H9 (cell line): Measurements from ENCODE around the gene LTBP2. TPM values are rescaled to one million over a fixed set of nuclear protein-coding genes. Genes with fewer than 3 reads are reported as not detected.

ENCODE experiments used
- DNase-seq: peaks from one replicate; pipeline ENCODE4 v3.0.0-alpha.2; 2017
- H2AFZ ChIP-seq: one replicate; pipeline ENCODE4 v1.6.1; 2013; ENCODE audit warnings: mild to moderate bottlenecking, low read length, control low read depth, moderate library complexity
- H2AK5ac ChIP-seq: 2 replicates; pipeline ENCODE4 v1.6.1; 2013; ENCODE audit warnings: low read length, control low read depth, mixed read lengths; ENCODE audit not compliant: insufficient read length
- H2BK120ac ChIP-seq: one replicate; pipeline ENCODE4 v1.6.1; 2013; ENCODE audit warnings: low read depth, mild to moderate bottlenecking, low read length, control low read depth, inconsistent platforms; ENCODE audit not compliant: poor library complexity, severe bottlenecking
- H2BK12ac ChIP-seq: 2 replicates; pipeline ENCODE4 v1.6.1; 2013; ENCODE audit warnings: low read length, control low read depth, mixed read lengths, low read depth; ENCODE audit not compliant: insufficient read length
- H2BK15ac ChIP-seq: 2 replicates; pipeline ENCODE4 v1.6.1; 2013; ENCODE audit warnings: low read depth, low read length, control low read depth
- H2BK20ac ChIP-seq: one replicate; pipeline ENCODE4 v1.6.1; 2013; ENCODE audit warnings: low read depth, mild to moderate bottlenecking, low read length, control low read depth, inconsistent platforms; ENCODE audit not compliant: poor library complexity, severe bottlenecking
- H2BK5ac ChIP-seq: 2 replicates; pipeline ENCODE4 v1.6.1; 2013; ENCODE audit warnings: low read length, control low read depth, mixed read lengths; ENCODE audit not compliant: insufficient read length
- H3K14ac ChIP-seq: 2 replicates; pipeline ENCODE4 v1.6.1; 2013; ENCODE audit warnings: low read length, control low read depth; ENCODE audit not compliant: insufficient read depth
- H3K18ac ChIP-seq: 2 replicates; pipeline ENCODE4 v1.6.1; 2013; ENCODE audit warnings: low read depth, mild to moderate bottlenecking, mixed read lengths, low read length, control low read depth; ENCODE audit not compliant: insufficient read length
- H3K23ac ChIP-seq: 2 replicates; pipeline ENCODE4 v1.6.1; 2013; ENCODE audit warnings: low read length, control low read depth, mixed read lengths, low read depth; ENCODE audit not compliant: insufficient read length
- H3K23me2 ChIP-seq: 2 replicates; pipeline ENCODE4 v1.6.1; 2013; ENCODE audit warnings: low read depth, mild to moderate bottlenecking, mixed read lengths, low read length, control low read depth; ENCODE audit not compliant: insufficient read length, poor library complexity, severe bottlenecking
- H3K27ac ChIP-seq: 2 replicates; pipeline ENCODE4 v1.5.1; 2013; ENCODE audit warnings: low read length, control low read depth, mixed read lengths, low read depth; ENCODE audit not compliant: insufficient read length
- H3K27me3 ChIP-seq: 2 replicates; pipeline ENCODE4 v1.6.1; 2013; ENCODE audit warnings: low read length, control low read depth, inconsistent platforms; ENCODE audit not compliant: insufficient read depth
- H3K4ac ChIP-seq: 2 replicates; pipeline ENCODE4 v1.6.1; 2013; ENCODE audit warnings: low read depth, mild to moderate bottlenecking, control low read depth, inconsistent platforms, low read length, moderate library complexity
- H3K4me1 ChIP-seq: 2 replicates; pipeline ENCODE4 v1.6.1; 2013; ENCODE audit warnings: low read length, control low read depth, inconsistent platforms; ENCODE audit not compliant: insufficient read depth
- H3K4me2 ChIP-seq: 2 replicates; pipeline ENCODE4 v1.6.1; 2013; ENCODE audit warnings: low read length, control low read depth, mixed read lengths; ENCODE audit not compliant: insufficient read length, insufficient read depth
- H3K56ac ChIP-seq: 2 replicates; pipeline ENCODE4 v1.6.1; 2013; ENCODE audit warnings: low read depth, mild to moderate bottlenecking, mixed read lengths, low read length, control low read depth; ENCODE audit not compliant: insufficient read length
- H3K79me1 ChIP-seq: 2 replicates; pipeline ENCODE4 v1.6.1; 2013; ENCODE audit warnings: low read depth, mild to moderate bottlenecking, moderate library complexity, low read length, control low read depth, inconsistent platforms; ENCODE audit not compliant: insufficient read depth, poor library complexity, severe bottlenecking
- H3K79me2 ChIP-seq: 2 replicates; pipeline ENCODE4 v1.6.1; 2013; ENCODE audit warnings: low read length, control low read depth, inconsistent platforms; ENCODE audit not compliant: insufficient read depth
- H3K9ac ChIP-seq: 2 replicates; pipeline ENCODE4 v1.6.1; 2013; ENCODE audit warnings: low read length, control low read depth, mixed read lengths; ENCODE audit not compliant: insufficient read length; ENCODE audit errors: extremely low read depth
- H3K9me3 ChIP-seq: one replicate; pipeline ENCODE4 v1.6.1; 2013; ENCODE audit warnings: low read depth, low read length, inconsistent platforms; ENCODE audit not compliant: control insufficient read depth
- H3T11ph ChIP-seq: one replicate; pipeline ENCODE4 v1.6.1; 2013; ENCODE audit warnings: mild to moderate bottlenecking, low read length, control low read depth, inconsistent platforms
- H4K20me1 ChIP-seq: one replicate; pipeline ENCODE4 v1.6.1; 2013; ENCODE audit not compliant: control insufficient read depth, insufficient read length, insufficient read depth
- H4K5ac ChIP-seq: 2 replicates; pipeline ENCODE4 v1.6.1; 2013; ENCODE audit warnings: low read depth, mild to moderate bottlenecking, mixed read lengths, low read length, control low read depth; ENCODE audit not compliant: insufficient read length
- H4K8ac ChIP-seq: replicated peaks from 2 replicates; pipeline ENCODE4 v1.6.1; 2013; ENCODE audit warnings: low read length, control low read depth, mixed read lengths, low read depth; ENCODE audit not compliant: insufficient read length
- H4K91ac ChIP-seq: 2 replicates; pipeline ENCODE4 v1.6.1; 2013; ENCODE audit warnings: low read depth, mild to moderate bottlenecking, moderate library complexity, mixed read lengths, low read length, control low read depth; ENCODE audit not compliant: insufficient read length
- H3K27ac Mint-ChIP-seq, 3 experiments: 2 replicates in 2 of 3; 3 replicates in 1 of 3; pipeline ENCODE4 v1.8.0; 2020 to 2021; ENCODE audit warnings: mixed read lengths in 3 of 3, mild to moderate bottlenecking in 1 of 3, moderate library complexity in 1 of 3
- H3K27me3 Mint-ChIP-seq: 2 replicates; pipeline ENCODE4 v1.8.0; 2021; ENCODE audit warnings: low read depth, mild to moderate bottlenecking, moderate library complexity, mixed read lengths
- H3K36me3 Mint-ChIP-seq, 3 experiments: 2 replicates in 2 of 3; 3 replicates in 1 of 3; pipeline ENCODE4 v1.8.0; 2020 to 2021; ENCODE audit warnings: low read depth in 3 of 3, mixed read lengths in 3 of 3; ENCODE audit not compliant: insufficient read depth in 1 of 3
- H3K4me1 Mint-ChIP-seq, 2 experiments: 2 replicates each; pipeline ENCODE4 v1.8.0; 2020; ENCODE audit warnings: mixed read lengths in 2 of 2
- H3K4me3 Mint-ChIP-seq, 2 experiments: 2 replicates in 1 of 2; 3 replicates in 1 of 2; pipeline ENCODE4 v1.8.0; 2020 to 2021; ENCODE audit warnings: mild to moderate bottlenecking in 2 of 2, mixed read lengths in 2 of 2, moderate library complexity in 1 of 2
- H3K9me3 Mint-ChIP-seq, 2 experiments: 2 replicates in 1 of 2; 3 replicates in 1 of 2; pipeline ENCODE4 v1.8.0; 2020; ENCODE audit warnings: mild to moderate bottlenecking in 2 of 2, mixed read lengths in 2 of 2, moderate library complexity in 1 of 2
- CTCF ChIP-seq: fragments of 200-600 bp; sonication (generic); conservative IDR thresholded peaks from 3 replicates; pipeline ENCODE4 v1.8.0; 2021; ENCODE audit warnings: antibody characterized with exemption, mild to moderate bottlenecking
- WGBS: extraction: QIAGEN DNeasy Blood & Tissue Kit; methylation state at CpG from one replicate; pipeline ENCODE4 v1.1.7; 2013; ENCODE audit warnings: missing lambda C conversion rate, low lambda C conversion rate, mixed read lengths; ENCODE audit not compliant: insufficient read length; ENCODE audit errors: extremely low coverage; 5-methylcytosine and 5-hydroxymethylcytosine counted together
- total RNA-seq: library from RNA; stranded (reverse); gene quantifications from 2 replicates; pipeline ENCODE4 v1.2.1, GENCODE V29; 2021

Gene LTBP2
- total RNA-seq, 1 experiment from 2014 or later, result 0.77 TPM

GRCh38 chr14:74634481-74634880 is 22.4 kb upstream of the LTBP2 start:
- H3K4me1 ChIP-seq, result no peaks in the 10 kb centered on the region
- no peak overlapping the region for H3K4me2 ChIP-seq
- no peak overlapping the region for H3K56ac ChIP-seq
- H3K79me1 ChIP-seq, result no peaks in the 10 kb centered on the region
- no peak overlapping the region for H3K18ac ChIP-seq
- H3K9me3 Mint-ChIP-seq, result no peaks in the 10 kb centered on the region
- H3K9me3 ChIP-seq, result no peaks in the 10 kb centered on the region
- H2BK12ac ChIP-seq, result no peak overlapping the region
- no peak overlapping the region for H3T11ph ChIP-seq
- H2BK5ac ChIP-seq, result no peak overlapping the region
- no peak overlapping the region for H4K8ac ChIP-seq
- H2AK5ac ChIP-seq, result no peak overlapping the region
- H4K20me1 ChIP-seq, result no peaks in the 10 kb centered on the region
- H3K36me3 Mint-ChIP-seq, result no peaks in the 10 kb centered on the region
- H2BK20ac ChIP-seq, result no peak overlapping the region
- H3K4me1 Mint-ChIP-seq, result peaks cover 37 to 57% of the 10 kb centered on the region in 2 experiments
- no peaks in the 10 kb centered on the region for H3K23me2 ChIP-seq
- no peak overlapping the region for H4K5ac ChIP-seq
- H3K27ac Mint-ChIP-seq, result no peak overlapping the region; a peak in 2 of 7 replicates
- H3K4me3 Mint-ChIP-seq, result no peak overlapping the region
- no peak overlapping the region for H3K4ac ChIP-seq
- H2AFZ ChIP-seq, result no peak overlapping the region
- H3K27me3 ChIP-seq, result no peaks in the 10 kb centered on the region
- no peak overlapping the region for H2BK15ac ChIP-seq
- no peak overlapping the region for H2BK120ac ChIP-seq
- H3K9ac ChIP-seq, result no peak overlapping the region
- H3K27ac ChIP-seq, result no peak overlapping the region
- H3K27me3 Mint-ChIP-seq, result no peaks in the 10 kb centered on the region; the same call in 1 of the 2 replicates
- H3K23ac ChIP-seq, result no peak overlapping the region
- DNase-seq, result no peak
- no peak overlapping the region for H3K14ac ChIP-seq
- TF ChIP-seq CTCF, result no peak
- no peak overlapping the region for H4K91ac ChIP-seq
- WGBS, result no CpG with 5 or more reads among the region's 1 CpG
- no peaks in the 10 kb centered on the region for H3K79me2 ChIP-seq
